Upper lobe of left lung (tissue), 4 donors: Measurements from ENCODE around the gene DENND5B.

Experiments used
- CTCF ChIP-seq, 6 experiments: fragments of 450-650 bp in 4 of 6; fragments of 200-600 bp in 2 of 6; sonication (generic) in 2 of 6; IDR thresholded peaks; one replicate each; pipeline ENCODE4 v1.5.1; 2016 to 2019; ENCODE audit warnings: antibody characterized with exemption in 6 of 6
- EP300 ChIP-seq, 4 donors: sonication (generic); formaldehyde crosslinking; IDR thresholded peaks; one replicate each; pipeline ENCODE4 v1.5.1; 2017; ENCODE audit warnings: antibody characterized with exemption in 4 of 4, control low read depth in 2 of 4
- POLR2A ChIP-seq, 4 donors: fragments of 450-650 bp; IDR thresholded peaks; one replicate each; pipeline ENCODE4 v1.5.1; 2016 to 2017; ENCODE audit warnings: antibody characterized with exemption in 4 of 4, mild to moderate bottlenecking in 2 of 4

GRCh38 chr12:31363416-31363809, 227.5 kb downstream of the DENND5B start:
- TF ChIP-seq EP300 (IDR thresholded peaks at IDR 0.05) (no peak), POLR2A (IDR thresholded peaks at IDR 0.05) (no peak), CTCF (IDR thresholded peaks at IDR 0.05) (no peak)
